Dendritic cell treated with granulocyte-macrophage colony-stimulating factor and Interleukin-4, amounts not matched to agents 40 ng/mL and 50 ng/mL, for 4 days (primary cell): ENCODE measurements around the gene KCNMA1.

Experiments used
- H3K27ac Mint-ChIP-seq: one replicate; pipeline ENCODE4 v1.8.0; 2022; ENCODE audit warnings: mild to moderate bottlenecking, mixed read lengths
- H3K27me3 Mint-ChIP-seq: one replicate; pipeline ENCODE4 v1.8.0; 2022; ENCODE audit warnings: mild to moderate bottlenecking, mixed read lengths
- H3K36me3 Mint-ChIP-seq: one replicate; pipeline ENCODE4 v1.8.0; 2022; ENCODE audit warnings: low read depth, mixed read lengths
- H3K4me1 Mint-ChIP-seq: one replicate; pipeline ENCODE4 v1.8.0; 2022; ENCODE audit warnings: low read depth, mixed read lengths
- H3K4me3 Mint-ChIP-seq: one replicate; pipeline ENCODE4 v1.8.0; 2022; ENCODE audit warnings: mild to moderate bottlenecking, moderate library complexity, mixed read lengths
- H3K9me3 Mint-ChIP-seq: one replicate; pipeline ENCODE4 v1.8.0; 2022; ENCODE audit warnings: mixed read lengths
- intact Hi-C: fragments of 100-400 bp; cut with micrococcal nuclease; formaldehyde crosslinking; loops from one replicate; pipeline ENCODE4 v1.15.0; 2022

The KCNMA1 gene

GRCh38 chr10:77177161-77177560 is 460.4 kb downstream of the KCNMA1 start:
- Mint-ChIP-seq H3K27me3 (peaks cover 4% of the 10 kb centered on the region), H3K27ac (no peak overlapping the region), H3K9me3 (no peaks in the 10 kb centered on the region), H3K36me3 (no peaks in the 10 kb centered on the region), H3K4me3 (no peak overlapping the region), H3K4me1 (no peaks in the 10 kb centered on the region)
- intact Hi-C loops = no loop called here

GRCh38 chr10:77176232-77176631 is 461.4 kb downstream of the KCNMA1 start:
- Mint-ChIP-seq H3K36me3 (no peaks in the 10 kb centered on the region), H3K27me3 (peaks cover 4% of the 10 kb centered on the region), H3K27ac (no peak overlapping the region), H3K9me3 (no peaks in the 10 kb centered on the region), H3K4me1 (no peaks in the 10 kb centered on the region), H3K4me3 (no peak overlapping the region)
- intact Hi-C loops = no loop called here

GRCh38 chr10:77175631-77176222 is 461.9 kb downstream of the KCNMA1 start:
- Mint-ChIP-seq H3K27ac (no peak overlapping the region), H3K4me1 (no peaks in the 10 kb centered on the region), H3K9me3 (no peaks in the 10 kb centered on the region), H3K27me3 (peaks cover 4% of the 10 kb centered on the region), H3K36me3 (no peaks in the 10 kb centered on the region), H3K4me3 (no peak overlapping the region)
- intact Hi-C loops = loop anchor here (2.0 kb wide), 2 partner anchors 213 to 537 kb away; no protein-coding TSS in a partner anchor

GRCh38 chr10:77173615-77174461 is 463.8 kb downstream of the KCNMA1 start:
- H3K27ac Mint-ChIP-seq = no peak overlapping the region
- H3K27me3 Mint-ChIP-seq = peaks cover 2% of the 10 kb centered on the region
- no peaks in the 10 kb centered on the region for H3K9me3 Mint-ChIP-seq
- no peaks in the 10 kb centered on the region for H3K36me3 Mint-ChIP-seq
- H3K4me3 Mint-ChIP-seq = no peak overlapping the region
- H3K4me1 Mint-ChIP-seq = no peaks in the 10 kb centered on the region
- intact Hi-C loops = loop anchor here (1.0 to 2.0 kb wide), 3 partner anchors 215 to 539 kb away; no protein-coding TSS in a partner anchor

GRCh38 chr10:77172086-77172485 is 465.5 kb downstream of the KCNMA1 start:
- H3K4me3 Mint-ChIP-seq = no peak overlapping the region
- no peaks in the 10 kb centered on the region for H3K9me3 Mint-ChIP-seq
- H3K27ac Mint-ChIP-seq = no peak overlapping the region
- H3K36me3 Mint-ChIP-seq = no peaks in the 10 kb centered on the region
- H3K27me3 Mint-ChIP-seq = peaks cover under 1% of the 10 kb centered on the region
- no peaks in the 10 kb centered on the region for H3K4me1 Mint-ChIP-seq
- intact Hi-C loops = no loop called here

- Mint-ChIP-seq H3K9me3 (no peaks in the 10 kb centered on the region), H3K36me3 (no peaks in the 10 kb centered on the region), H3K27ac (no peak overlapping the region), H3K4me1 (no peaks in the 10 kb centered on the region), H3K27me3 (peaks cover 14% of the 10 kb centered on the region), H3K4me3 (no peak overlapping the region)
- intact Hi-C loops = no loop called here
Measured at GRCh38 chr10:77168861-77169260, 468.7 kb downstream of the KCNMA1 start.

GRCh38 chr10:77168161-77168560 is 469.4 kb downstream of the KCNMA1 start:
- no peaks in the 10 kb centered on the region for H3K4me1 Mint-ChIP-seq
- no peak overlapping the region for H3K27ac Mint-ChIP-seq
- no peaks in the 10 kb centered on the region for H3K9me3 Mint-ChIP-seq
- no peak overlapping the region for H3K4me3 Mint-ChIP-seq
- H3K27me3 Mint-ChIP-seq = peaks cover 17% of the 10 kb centered on the region
- intact Hi-C loops = no loop called here
- no peaks in the 10 kb centered on the region for H3K36me3 Mint-ChIP-seq

GRCh38 chr10:77165445-77166208 is 472.0 kb downstream of the KCNMA1 start:
- Mint-ChIP-seq H3K36me3 (no peaks in the 10 kb centered on the region), H3K27me3 (peaks cover 17% of the 10 kb centered on the region), H3K9me3 (no peaks in the 10 kb centered on the region), H3K4me3 (no peak overlapping the region), H3K4me1 (no peaks in the 10 kb centered on the region), H3K27ac (no peak overlapping the region)
- intact Hi-C loops = no loop called here

- Mint-ChIP-seq H3K4me1 (no peaks in the 10 kb centered on the region), H3K27ac (no peak overlapping the region), H3K36me3 (no peaks in the 10 kb centered on the region), H3K9me3 (no peaks in the 10 kb centered on the region), H3K27me3 (peaks cover 19% of the 10 kb centered on the region), H3K4me3 (no peak overlapping the region)
- intact Hi-C loops = no loop called here
Measured at GRCh38 chr10:77164616-77165311, 472.8 kb downstream of the KCNMA1 start.

GRCh38 chr10:77163670-77164348 is 473.8 kb downstream of the KCNMA1 start:
- Mint-ChIP-seq H3K9me3 (no peaks in the 10 kb centered on the region), H3K4me3 (no peak overlapping the region), H3K4me1 (no peaks in the 10 kb centered on the region), H3K27me3 (peaks cover 21% of the 10 kb centered on the region), H3K27ac (no peak overlapping the region), H3K36me3 (no peaks in the 10 kb centered on the region)
- intact Hi-C loops = no loop called here

GRCh38 chr10:77162697-77163096 is 474.9 kb downstream of the KCNMA1 start:
- Mint-ChIP-seq H3K36me3 (no peaks in the 10 kb centered on the region), H3K9me3 (no peaks in the 10 kb centered on the region), H3K4me1 (no peaks in the 10 kb centered on the region), H3K4me3 (no peak overlapping the region), H3K27me3 (peaks cover 24% of the 10 kb centered on the region), H3K27ac (no peak overlapping the region)
- intact Hi-C loops = no loop called here

GRCh38 chr10:77160679-77161078 is 476.9 kb downstream of the KCNMA1 start:
- H3K27ac Mint-ChIP-seq = no peak overlapping the region
- H3K4me3 Mint-ChIP-seq = no peak overlapping the region
- no peaks in the 10 kb centered on the region for H3K4me1 Mint-ChIP-seq
- intact Hi-C loops = no loop called here
- no peaks in the 10 kb centered on the region for H3K9me3 Mint-ChIP-seq
- peaks cover 23% of the 10 kb centered on the region for H3K27me3 Mint-ChIP-seq
- no peaks in the 10 kb centered on the region for H3K36me3 Mint-ChIP-seq

- Mint-ChIP-seq H3K27me3 (peaks cover 18% of the 10 kb centered on the region), H3K9me3 (no peaks in the 10 kb centered on the region), H3K27ac (no peak overlapping the region), H3K36me3 (no peaks in the 10 kb centered on the region), H3K4me3 (no peak overlapping the region), H3K4me1 (no peaks in the 10 kb centered on the region)
- intact Hi-C loops = no loop called here
Measured at GRCh38 chr10:77159538-77160110, 478.0 kb downstream of the KCNMA1 start.
